ENCODE results near the gene FOXP3.

Gene FOXP3

GRCh38 chrX:49249071-49249470 is 15.4 kb downstream of the FOXP3 start:
- no peak for DNase-seq

DNA sequence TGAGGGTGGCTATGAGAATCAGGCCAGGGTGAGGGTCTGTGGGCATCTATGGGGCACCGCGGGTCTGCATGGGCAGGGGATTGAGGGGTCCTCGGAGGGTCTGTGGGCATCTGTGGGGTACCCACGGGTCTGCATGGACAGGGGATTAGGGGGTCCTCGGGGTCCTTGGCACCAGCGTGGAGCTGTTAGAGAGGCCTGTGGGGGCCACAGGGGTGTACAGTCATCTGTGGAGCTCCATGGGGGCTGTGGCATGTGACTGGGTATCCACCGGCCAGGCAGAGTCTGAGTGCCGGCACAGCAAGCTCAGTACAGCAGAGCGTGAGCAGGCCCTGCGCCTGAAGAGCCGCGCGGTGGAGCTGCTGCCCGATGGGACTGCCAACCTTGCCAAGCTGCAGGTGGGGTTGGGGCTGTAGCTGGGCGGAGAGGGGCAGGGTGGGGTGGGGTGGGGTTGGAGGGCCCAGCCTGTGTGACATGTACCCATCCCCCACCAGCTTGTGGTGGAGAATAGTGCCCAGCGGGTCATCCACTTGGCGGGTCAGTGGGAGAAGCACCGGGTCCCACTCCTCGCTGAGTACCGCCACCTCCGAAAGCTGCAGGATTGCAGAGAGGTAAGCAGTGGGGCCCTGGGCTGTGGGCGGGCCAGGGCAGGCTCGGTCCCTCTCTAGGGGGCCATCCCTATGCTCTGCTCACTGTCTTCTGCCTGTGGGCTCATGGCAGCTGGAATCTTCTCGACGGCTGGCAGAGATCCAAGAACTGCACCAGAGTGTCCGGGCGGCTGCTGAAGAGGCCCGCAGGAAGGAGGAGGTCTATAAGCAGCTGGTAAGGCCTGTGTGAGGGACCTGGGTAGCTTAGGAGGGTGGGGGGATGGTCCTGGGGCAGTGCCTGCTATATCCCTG is 16.3 kb downstream of the FOXP3 start:
- DNase-seq, result no peak

- DNase-seq, result no peak
These were observed 17.2 kb downstream of the FOXP3 start for GRCh38 chrX:49247346-49247745.

- DNase-seq, result no peak
These were observed 18.0 kb downstream of the FOXP3 start for GRCh38 chrX:49246541-49246940.

DNA sequence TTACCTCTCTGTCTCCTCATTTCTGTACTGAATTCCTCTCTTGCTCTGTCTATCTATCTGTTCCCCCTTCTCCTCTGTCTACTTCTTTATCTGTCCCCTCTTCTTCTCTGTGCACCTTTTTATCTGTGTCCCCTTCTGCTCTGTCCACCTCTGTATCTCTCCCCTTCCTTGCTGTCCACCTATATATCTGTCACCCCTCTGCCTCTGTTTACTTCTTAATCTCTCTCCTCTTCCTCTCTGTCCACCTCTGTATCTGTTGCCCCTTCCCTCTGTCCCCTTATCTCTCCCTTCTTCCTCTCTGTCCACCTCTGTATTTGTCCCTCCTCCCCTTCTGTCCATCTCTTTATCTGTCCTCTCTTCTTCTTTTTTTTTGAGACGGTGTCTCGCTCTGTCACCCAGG is 20.3 kb downstream of the FOXP3 start:
- DNase-seq, result no peak

- DNase-seq, result no peak
These were observed 21.3 kb downstream of the FOXP3 start for GRCh38 chrX:49243166-49243565.

DNA sequence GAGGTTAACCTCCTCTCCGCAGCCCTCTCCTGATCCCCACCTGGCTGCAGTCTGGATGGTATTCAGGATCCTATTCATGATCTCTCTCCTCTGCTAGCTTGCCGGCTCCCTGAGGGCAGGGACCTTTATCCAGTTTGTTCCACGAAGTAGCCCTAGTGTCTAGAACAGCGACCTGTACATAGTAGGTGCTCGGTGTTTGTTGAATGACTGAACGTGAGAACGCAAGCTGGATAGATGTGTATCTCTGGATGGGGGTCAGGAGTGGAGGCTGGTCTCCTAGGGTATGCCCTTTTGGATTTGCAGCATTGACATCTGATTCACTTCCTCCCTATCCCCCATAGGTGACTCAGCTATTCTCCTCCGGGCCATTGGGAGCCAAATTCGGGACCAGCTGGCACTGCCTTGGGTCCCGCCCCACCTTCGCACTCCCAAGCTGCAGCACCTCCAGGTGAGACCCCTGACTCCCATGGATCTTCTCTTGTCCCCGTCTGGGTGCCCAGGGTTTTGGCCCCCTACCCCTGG is 21.9 kb downstream of the FOXP3 start:
- no peak for DNase-seq

DNA sequence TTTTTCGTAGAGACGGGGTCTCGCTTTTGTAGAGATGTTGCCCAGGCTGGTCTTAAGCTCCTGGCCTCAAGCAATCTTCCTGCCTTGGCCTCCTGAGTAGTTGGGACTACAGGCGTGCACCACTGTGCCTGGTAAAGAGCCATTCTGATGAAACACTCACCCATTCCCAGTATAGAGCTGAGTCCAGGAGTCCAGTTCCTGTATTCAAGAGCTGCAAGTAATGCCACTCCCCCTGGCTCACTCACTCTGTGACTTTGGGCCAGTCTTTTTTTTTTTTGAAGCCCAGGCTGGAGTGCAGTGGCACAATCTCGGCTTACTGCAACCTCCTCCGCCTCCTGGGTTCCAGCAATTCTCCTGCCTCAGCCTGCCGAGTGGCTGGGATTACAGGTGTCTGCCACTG is 25.8 kb downstream of the FOXP3 start:
- DNase-seq, result peak; percentile 24 to 36

- peak; percentile 77 to 84 for DNase-seq
These were observed 27.4 kb downstream of the FOXP3 start for GRCh38 chrX:49237060-49237459.

GRCh38 chrX:49233887-49234555 is 30.5 kb downstream of the FOXP3 start:
- no peak for DNase-seq

GRCh38 chrX:49233176-49233575 is 31.3 kb downstream of the FOXP3 start, which contains the start of gene CACNA1F:
TSS of gene CACNA1F (minus strand) at chrX:49233340. CDS start at chrX:49233309, 31 bp downstream.
- no peak for DNase-seq

- DNase-seq, result no peak
These were observed 32.0 kb downstream of the FOXP3 start for GRCh38 chrX:49232525-49232924.

- DNase-seq, result no peak
These were observed 33.0 kb downstream of the FOXP3 start for GRCh38 chrX:49231333-49232000.

DNA sequence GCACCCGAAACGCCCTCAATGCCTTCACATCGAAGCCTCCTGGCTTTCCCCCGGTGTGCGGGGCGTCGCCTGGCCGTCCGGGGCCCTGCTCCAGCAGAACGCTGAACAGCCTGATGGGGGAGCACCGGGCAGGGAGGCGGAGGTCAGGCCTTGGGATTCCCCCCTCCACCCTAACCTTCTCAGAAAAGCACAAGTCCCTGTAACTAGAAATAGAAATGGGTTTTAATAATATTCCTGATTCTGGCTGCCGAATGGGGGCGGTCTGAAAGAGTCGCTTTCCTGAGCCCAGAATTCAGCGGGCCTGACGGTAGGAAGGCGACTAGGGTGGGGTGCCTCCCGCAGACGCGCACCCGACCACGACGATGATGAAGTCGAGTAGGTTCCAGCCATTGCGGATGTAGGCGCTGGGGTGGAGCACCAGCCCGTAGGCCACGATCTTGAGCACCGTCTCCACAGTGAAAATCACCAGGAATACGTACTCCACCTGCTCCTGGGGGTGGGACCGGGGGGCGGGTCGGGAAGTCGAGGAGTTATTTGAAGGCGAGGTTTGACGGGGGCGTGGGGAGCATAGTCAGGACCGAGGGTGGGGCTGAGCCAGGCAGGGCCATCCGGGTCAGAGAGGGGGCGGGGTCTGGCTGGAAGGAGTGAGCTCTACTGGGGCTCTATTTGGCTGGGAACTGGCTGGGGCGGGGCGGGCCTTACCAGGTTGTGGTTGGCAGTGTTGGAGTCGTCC is 33.8 kb downstream of the FOXP3 start:
- DNase-seq, result peak; percentile 50 to 63

- no peak for DNase-seq
These were observed 36.3 kb downstream of the FOXP3 start for GRCh38 chrX:49228185-49228584.

DNA sequence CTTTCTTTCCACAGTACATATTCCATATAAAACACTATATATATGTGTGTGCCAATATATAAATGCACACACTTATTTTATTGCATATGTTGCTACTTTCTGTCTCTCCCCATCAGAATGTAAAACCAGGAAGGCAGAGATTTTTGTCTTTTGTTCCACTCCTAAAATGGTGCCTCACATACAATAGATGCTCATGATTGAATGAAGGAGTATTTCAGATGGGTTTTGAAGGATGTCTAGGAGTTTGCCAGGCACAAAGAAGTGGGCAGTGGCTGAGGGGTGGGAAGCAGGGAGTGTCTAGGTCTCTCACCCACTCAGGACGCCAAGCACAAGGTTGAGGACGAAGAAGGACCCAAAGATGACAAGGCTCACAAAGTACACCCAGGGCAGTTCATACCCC is 36.8 kb downstream of the FOXP3 start:
- no peak for DNase-seq

DNA sequence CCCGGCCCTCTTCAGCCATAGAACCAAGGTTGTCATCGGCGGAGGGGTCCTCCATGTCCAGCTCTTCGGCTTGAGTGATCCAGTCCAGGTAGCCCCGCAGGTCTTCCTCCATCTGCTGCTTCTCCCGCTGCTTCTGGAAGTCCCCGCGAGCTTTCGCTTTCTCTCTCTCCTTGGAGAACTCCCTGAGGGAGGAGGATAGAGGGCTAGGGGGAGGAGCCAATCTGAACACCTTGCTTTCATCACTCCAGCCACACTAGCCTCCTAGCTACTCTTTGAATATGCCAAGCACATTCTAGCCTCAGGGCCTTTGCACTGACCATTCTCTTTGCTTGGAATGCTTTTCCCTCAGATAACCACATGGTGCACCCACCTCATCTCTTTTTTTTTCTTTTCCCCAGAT is 37.6 kb downstream of the FOXP3 start:
- no peak for DNase-seq

DNA sequence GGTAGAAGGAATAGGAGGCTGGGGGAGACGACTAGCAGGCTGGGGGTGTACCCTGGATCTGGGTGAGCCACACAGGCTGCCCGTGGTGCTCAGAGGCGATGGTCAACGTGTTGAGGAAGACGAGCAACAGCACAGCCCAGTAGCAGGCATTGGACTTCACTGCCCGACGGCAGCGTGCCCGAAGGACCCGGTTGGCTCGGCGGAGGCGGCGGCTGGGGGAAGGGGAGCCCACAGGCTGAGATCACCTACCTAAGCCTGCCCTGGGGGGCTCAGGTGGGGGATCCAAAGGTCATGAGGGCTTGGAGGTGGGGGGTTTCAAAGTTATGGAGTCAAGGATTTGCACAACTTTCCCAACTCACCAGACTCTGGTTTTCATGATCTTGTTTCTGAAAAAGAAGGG is 38.7 kb downstream of the FOXP3 start:
- DNase-seq, result no peak

DNA sequence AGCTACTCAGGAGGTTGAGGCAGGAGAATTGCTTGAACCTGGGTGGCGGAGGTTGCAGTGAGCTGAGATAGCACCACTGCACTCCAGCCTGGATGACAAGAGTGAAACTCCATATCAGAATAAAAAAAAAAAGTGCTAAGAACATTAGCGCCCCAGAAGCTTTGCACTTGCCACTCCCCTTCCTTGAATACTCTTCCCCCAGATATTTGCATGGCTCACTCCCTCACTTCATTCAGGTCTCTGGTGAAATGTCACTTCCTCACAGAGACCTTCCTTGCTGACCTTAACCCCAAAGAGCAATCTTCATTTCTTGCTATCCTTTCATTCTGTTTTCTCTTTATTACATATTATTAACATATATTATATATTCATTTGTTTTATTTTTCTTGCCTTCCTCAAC is 42.6 kb downstream of the FOXP3 start:
- DNase-seq, result no peak

GRCh38 chrX:49220100-49220499 is 44.4 kb downstream of the FOXP3 start:
- DNase-seq, result no peak

DNA sequence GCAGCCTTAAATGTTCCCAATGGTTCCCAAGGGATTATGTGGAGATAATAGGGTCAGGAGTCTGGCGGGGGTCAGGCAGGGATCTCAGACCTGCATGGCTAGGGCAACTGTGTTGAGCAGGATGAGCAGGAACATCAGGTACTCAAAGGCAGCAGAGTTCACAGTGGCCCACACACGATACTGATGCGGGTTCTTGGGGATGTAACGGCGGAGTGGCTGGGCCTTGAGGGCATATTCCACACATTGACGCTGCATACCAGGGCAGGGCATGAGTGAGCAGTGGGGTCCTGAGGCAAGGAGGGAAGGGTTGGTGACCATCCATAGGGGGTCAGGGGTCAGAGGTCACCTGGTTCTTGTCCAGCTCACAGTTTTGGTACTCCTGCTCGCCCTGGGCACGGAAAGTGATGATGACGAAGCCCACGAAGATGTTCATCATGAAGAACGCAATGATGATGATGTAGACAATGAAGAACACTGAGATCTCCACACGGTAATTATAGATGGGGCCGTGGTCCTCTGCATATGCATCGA is 49.4 kb downstream of the FOXP3 start:
- no peak for DNase-seq

GRCh38 chrX:49214416-49214815 is 50.1 kb downstream of the FOXP3 start:
- DNase-seq, result no peak

All from inflammatory macrophage (primary cell).